Measurements from ENCODE around the gene NADSYN1. TPM values are rescaled to one million over a fixed set of nuclear protein-coding genes. Genes with fewer than 3 reads are reported as not detected.

Gene NADSYN1
- total RNA-seq, 1 experiment from 2014 or later, result 58.2 TPM

DNA sequence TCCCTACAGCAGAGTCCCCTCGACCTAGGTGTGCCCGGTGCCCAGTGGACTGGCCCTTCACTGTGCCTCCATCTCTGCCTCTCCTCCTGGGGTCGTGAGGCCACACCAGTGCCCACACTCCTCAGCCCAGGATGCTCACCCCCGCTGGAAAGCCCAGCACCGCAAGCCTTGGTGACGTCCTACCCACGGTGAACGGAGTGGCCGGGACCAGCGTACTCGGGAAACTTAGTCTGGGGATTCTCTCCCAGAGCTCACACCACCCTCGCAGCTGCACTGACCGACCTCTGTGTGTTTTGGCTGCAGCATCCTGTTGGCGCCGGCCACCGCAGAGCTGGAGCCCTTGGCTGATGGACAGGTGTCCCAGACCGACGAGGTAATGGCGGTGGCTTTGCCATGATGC, 38.5 kb downstream of the NADSYN1 start:
- ChIA-PET RAD21 (ENCODE audit: low non-redundant PET in 1 of 2, low total read pairs in 2 of 2, uncharacterized antibody in 2 of 2, unreplicated experiment in 2 of 2) (no interaction called here), POLR2A (no interaction called here), CTCF (no interaction called here)
- Histone ChIP-seq H3K9me2 (ENCODE audit: insufficient read depth) (no peaks in the 10 kb centered on the region), H3K9ac (ENCODE audit: low read length) (no peak overlapping the region), H3K27me3 (ENCODE audit: insufficient read depth, low read length) (no peaks in the 10 kb centered on the region), H3K4me2 (ENCODE audit: low read length) (no peak overlapping the region), H3K79me2 (ENCODE audit: insufficient read depth, low read length) (no peaks in the 10 kb centered on the region), H3K4me1 (ENCODE audit: control insufficient read depth in 1 of 2, insufficient read depth in 2 of 2, low read length in 2 of 2) (peaks cover 0 to 5% of the 10 kb centered on the region in 2 experiments; a peak in 1 of 4 replicates), H2AFZ (ENCODE audit: low read depth, low read length, poor library complexity, severe bottlenecking) (no peak overlapping the region), H4K20me1 (ENCODE audit: insufficient read depth) (no peaks in the 10 kb centered on the region), H3K27ac (ENCODE audit: low read depth, low read length) (no peak overlapping the region), H3K36me3 (ENCODE audit: control insufficient read depth in 1 of 2, insufficient read depth in 2 of 2, low read length in 2 of 2) (peaks cover 0 to 3% of the 10 kb centered on the region in 2 experiments; a peak in 1 of 4 replicates), H3K9me3 (ENCODE audit: control insufficient read depth in 1 of 2, insufficient read depth in 1 of 2, low read depth in 1 of 2, low read length in 2 of 2) (no peaks in the 10 kb centered on the region), H3K4me3 (replicated peaks in 1 of 2; ENCODE audit: low read depth in 1 of 2, low read length in 2 of 2) (no peak overlapping the region)
- TF ChIP-seq, protein P1, sequence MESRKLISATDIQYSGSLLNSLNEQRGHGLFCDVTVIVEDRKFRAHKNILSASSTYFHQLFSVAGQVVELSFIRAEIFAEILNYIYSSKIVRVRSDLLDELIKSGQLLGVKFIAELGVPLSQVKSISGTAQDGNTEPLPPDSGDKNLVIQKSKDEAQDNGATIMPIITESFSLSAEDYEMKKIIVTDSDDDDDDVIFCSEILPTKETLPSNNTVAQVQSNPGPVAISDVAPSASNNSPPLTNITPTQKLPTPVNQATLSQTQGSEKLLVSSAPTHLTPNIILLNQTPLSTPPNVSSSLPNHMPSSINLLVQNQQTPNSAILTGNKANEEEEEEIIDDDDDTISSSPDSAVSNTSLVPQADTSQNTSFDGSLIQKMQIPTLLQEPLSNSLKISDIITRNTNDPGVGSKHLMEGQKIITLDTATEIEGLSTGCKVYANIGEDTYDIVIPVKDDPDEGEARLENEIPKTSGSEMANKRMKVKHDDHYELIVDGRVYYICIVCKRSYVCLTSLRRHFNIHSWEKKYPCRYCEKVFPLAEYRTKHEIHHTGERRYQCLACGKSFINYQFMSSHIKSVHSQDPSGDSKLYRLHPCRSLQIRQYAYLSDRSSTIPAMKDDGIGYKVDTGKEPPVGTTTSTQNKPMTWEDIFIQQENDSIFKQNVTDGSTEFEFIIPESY (IDR thresholded peaks at IDR 0.05; ENCODE audit: extremely low read depth, insufficient replicate concordance, low read length), result no peak
- TF ChIP-seq ELF1 (IDR thresholded peaks at IDR 0.05; ENCODE audit: borderline replicate concordance, low read depth) (no peak), EZH2 (IDR thresholded peaks at IDR 0.05) (no peak)
- TF ChIP-seq, protein P2, sequence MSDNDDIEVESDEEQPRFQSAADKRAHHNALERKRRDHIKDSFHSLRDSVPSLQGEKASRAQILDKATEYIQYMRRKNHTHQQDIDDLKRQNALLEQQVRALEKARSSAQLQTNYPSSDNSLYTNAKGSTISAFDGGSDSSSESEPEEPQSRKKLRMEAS (IDR thresholded peaks at IDR 0.05), result no peak
- intact Hi-C loops (cut with micrococcal nuclease), result no loop called here
- ATAC-seq (no peak), DNase-seq (ENCODE audit: low read depth, low spot score) (no peak)
- BruUV-seq (replicated peaks), result no TSS peak

DNA sequence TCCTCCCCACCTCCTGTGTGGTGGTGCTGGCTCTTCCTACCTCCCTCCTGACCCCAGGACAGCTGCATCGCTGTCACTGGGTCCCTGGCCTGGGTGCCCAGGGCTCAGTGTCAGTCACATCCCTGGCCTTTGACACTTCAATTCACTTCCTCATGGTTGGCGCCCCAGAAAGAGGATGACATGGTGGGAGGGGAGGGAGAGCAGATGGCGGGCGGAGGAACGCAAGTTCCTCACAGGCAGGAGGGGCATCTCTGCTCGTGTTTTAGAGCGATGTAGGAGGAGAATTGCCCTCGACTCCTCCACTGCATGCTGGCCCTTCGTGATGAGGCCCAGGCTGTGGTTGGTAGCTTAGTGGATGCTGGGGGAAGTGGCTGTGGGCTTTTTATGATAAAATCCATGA, 38.9 kb downstream of the NADSYN1 start:
- intact Hi-C loops (cut with micrococcal nuclease), result no loop called here
- Histone ChIP-seq H3K27ac (ENCODE audit: low read depth, low read length) (no peak overlapping the region), H3K79me2 (ENCODE audit: insufficient read depth, low read length) (no peaks in the 10 kb centered on the region), H3K27me3 (ENCODE audit: insufficient read depth, low read length) (no peaks in the 10 kb centered on the region), H2AFZ (ENCODE audit: low read depth, low read length, poor library complexity, severe bottlenecking) (no peak overlapping the region), H4K20me1 (ENCODE audit: insufficient read depth) (no peaks in the 10 kb centered on the region), H3K4me3 (replicated peaks in 1 of 2; ENCODE audit: low read depth in 1 of 2, low read length in 2 of 2) (no peak overlapping the region), H3K4me2 (ENCODE audit: low read length) (no peak overlapping the region), H3K36me3 (ENCODE audit: control insufficient read depth in 1 of 2, insufficient read depth in 2 of 2, low read length in 2 of 2) (peaks cover 0 to 3% of the 10 kb centered on the region in 2 experiments; a peak in 1 of 4 replicates), H3K4me1 (ENCODE audit: control insufficient read depth in 1 of 2, insufficient read depth in 2 of 2, low read length in 2 of 2) (peaks cover 0 to 5% of the 10 kb centered on the region in 2 experiments; a peak in 1 of 4 replicates), H3K9ac (ENCODE audit: low read length) (no peak overlapping the region), H3K9me2 (ENCODE audit: insufficient read depth) (no peaks in the 10 kb centered on the region), H3K9me3 (ENCODE audit: control insufficient read depth in 1 of 2, insufficient read depth in 1 of 2, low read depth in 1 of 2, low read length in 2 of 2) (no peaks in the 10 kb centered on the region)
- RAD21 ChIA-PET (ENCODE audit: low non-redundant PET in 1 of 2, low total read pairs in 2 of 2, uncharacterized antibody in 2 of 2, unreplicated experiment in 2 of 2), result no interaction called here
- CTCF ChIA-PET, result no interaction called here
- POLR2A ChIA-PET, result no interaction called here
- no TSS peak for BruUV-seq (replicated peaks)
- TF ChIP-seq ZNF274 (IDR thresholded peaks at IDR 0.05; ENCODE audit: low read depth, low read length), result no peak
- TF ChIP-seq SP1 (IDR thresholded peaks at IDR 0.05; ENCODE audit: low read depth), result no peak
- no peak for TF ChIP-seq EGR1 (IDR thresholded peaks at IDR 0.05; ENCODE audit: low read depth)
- TF ChIP-seq ZFX (IDR thresholded peaks at IDR 0.05), result no peak
- no peak for ATAC-seq
- no peak for DNase-seq (ENCODE audit: low read depth, low spot score)

Measured in HCT116 (cell line).